GM12865 (cell line): Measurements from ENCODE around the gene FAM174B.

Experiments used
- DNase-seq: peaks from one replicate; pipeline ENCODE4 v3.0.0; 2010; ENCODE audit warnings: low read depth
- H3K4me3 ChIP-seq: 2 replicates; pipeline ENCODE4 v1.5.1; 2011; ENCODE audit warnings: mild to moderate bottlenecking, low read depth, low read length, control low read depth
- TF ChIP-seq, protein P1 (sequence below): IDR thresholded peaks from 2 replicates; pipeline ENCODE4 v1.5.1; 2011; ENCODE audit warnings: low read length, control low read depth, low read depth, inconsistent platforms; ENCODE audit not compliant: insufficient read depth; ENCODE audit errors: missing control alignments

Gene FAM174B

DNA sequence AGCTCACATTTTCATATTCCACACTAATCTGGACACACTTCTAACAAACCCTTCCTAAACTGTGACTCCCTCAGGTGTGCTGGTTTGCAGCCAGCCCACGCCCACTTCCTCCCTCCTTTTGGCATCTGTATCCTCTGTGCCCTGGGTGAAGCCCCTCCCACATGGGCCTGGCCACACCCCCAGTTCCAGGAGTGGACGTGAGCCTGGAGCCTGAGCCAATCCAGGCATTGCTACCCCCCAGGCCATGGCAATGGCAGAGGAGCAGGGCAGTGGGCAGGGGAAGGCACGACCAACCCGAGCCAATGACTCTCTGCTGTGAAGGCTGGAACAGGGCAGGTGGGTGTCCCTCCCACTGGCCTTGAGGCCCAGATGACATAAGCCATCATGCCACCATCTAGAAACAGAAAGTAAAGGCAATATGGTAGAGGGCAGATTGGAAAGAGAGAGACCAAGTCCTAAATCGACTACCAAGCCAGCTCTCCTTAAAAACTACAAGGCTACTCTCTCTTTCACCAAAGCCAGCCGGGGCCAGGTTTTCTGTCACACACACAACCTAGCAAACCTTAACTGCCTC is 18.6 kb downstream of the FAM174B start:
- peak; percentile 72 for DNase-seq
- TF ChIP-seq, protein P1, sequence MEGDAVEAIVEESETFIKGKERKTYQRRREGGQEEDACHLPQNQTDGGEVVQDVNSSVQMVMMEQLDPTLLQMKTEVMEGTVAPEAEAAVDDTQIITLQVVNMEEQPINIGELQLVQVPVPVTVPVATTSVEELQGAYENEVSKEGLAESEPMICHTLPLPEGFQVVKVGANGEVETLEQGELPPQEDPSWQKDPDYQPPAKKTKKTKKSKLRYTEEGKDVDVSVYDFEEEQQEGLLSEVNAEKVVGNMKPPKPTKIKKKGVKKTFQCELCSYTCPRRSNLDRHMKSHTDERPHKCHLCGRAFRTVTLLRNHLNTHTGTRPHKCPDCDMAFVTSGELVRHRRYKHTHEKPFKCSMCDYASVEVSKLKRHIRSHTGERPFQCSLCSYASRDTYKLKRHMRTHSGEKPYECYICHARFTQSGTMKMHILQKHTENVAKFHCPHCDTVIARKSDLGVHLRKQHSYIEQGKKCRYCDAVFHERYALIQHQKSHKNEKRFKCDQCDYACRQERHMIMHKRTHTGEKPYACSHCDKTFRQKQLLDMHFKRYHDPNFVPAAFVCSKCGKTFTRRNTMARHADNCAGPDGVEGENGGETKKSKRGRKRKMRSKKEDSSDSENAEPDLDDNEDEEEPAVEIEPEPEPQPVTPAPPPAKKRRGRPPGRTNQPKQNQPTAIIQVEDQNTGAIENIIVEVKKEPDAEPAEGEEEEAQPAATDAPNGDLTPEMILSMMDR, result no peak
- H3K4me3 ChIP-seq, result peak overlapping the region; percentile 1; the same call in 1 of the 2 replicates

DNA sequence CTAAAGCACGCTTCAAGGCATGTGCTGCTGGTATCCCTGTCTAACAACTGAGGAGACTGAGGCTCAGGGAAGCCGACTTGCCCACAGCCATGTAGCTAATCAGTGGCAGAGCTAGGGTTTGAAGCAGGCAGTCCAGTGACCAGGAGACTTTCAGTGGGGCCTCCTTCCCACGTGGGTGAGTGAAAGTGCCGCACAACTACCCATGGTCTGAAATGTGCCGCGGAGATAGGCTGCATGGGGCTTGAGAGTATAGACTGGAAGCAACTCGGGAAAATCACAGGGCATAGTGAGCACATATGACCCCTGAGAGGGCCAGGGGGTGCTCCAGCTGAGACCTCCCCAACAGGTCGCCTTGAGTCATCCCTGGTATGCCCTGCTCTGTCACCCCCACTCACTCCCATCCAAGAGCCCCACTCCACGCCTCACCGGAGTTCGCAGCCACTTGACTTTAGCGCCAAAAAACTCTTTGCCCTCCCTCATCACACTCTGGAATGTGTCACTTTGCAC is 19.1 kb downstream of the FAM174B start:
- DNase-seq, result no peak
- no peak overlapping the region for H3K4me3 ChIP-seq
- TF ChIP-seq, protein P1, result no peak

DNA sequence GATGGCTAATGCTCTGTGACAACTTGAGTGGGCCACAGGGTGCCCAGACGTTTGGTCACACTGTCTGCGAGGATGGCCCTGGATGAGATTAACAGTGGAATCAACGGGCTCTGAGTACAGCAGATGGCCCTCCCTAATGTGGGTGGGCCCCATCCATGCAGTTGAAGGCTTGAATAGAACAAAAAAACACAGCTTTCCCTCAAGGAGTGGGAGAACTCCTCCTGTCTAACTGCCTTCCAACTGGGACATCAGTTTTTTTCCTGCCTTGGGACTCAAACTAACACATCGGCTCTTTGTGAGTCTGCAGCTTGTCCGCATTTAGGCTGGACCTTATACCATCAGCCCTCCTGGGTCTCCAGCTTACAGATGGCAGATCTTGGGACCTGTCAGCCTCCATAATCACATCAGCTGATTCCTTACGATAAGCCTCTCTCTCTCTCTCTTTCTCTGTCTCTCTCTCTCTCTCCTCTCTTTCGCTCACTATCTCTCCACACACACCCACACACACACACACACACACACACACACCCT is 20.8 kb downstream of the FAM174B start:
- no peak for DNase-seq
- TF ChIP-seq, protein P1, result no peak
- no peak overlapping the region for H3K4me3 ChIP-seq

DNA sequence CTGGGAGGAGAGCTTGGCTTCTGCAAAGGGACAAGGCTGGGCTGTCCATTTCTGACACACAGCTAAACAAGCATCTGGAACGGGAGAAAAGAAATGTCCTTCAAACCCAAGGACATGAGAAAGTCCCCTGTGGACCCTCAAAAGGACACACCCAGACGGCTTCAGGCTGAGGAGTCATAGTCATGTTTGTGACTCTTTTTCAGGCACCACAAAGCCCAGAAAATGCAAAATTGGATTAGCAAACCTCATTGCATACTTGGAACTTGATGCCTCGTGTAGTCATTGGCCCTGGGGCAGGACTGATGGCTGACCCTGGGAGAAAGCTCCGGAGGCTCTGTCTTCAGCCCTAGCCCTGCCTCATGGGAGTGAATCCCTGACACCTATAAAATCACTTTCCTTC is 21.5 kb downstream of the FAM174B start:
- H3K4me3 ChIP-seq, result no peak overlapping the region
- TF ChIP-seq, protein P1, result no peak
- no peak for DNase-seq

DNA sequence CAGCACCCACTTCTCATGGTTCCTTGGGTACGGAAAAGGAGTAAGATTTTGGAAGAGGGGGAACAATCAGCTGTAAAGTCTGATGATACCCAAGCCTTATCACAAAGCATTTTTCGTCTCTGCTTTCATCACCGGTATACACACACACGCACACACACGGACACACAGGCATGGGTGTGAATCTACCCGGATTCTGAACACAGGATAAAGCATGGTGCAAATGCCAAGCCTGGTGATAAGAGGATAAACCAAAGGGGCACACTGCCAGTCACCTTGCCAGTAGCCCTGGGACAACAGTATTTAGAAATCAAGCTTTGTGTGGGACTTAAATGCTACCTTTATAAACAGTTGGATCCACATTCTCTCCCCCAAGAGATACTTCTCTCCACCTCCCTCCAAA is 22.2 kb downstream of the FAM174B start:
- H3K4me3 ChIP-seq, result no peak overlapping the region
- DNase-seq, result no peak
- TF ChIP-seq, protein P1, result no peak

DNA sequence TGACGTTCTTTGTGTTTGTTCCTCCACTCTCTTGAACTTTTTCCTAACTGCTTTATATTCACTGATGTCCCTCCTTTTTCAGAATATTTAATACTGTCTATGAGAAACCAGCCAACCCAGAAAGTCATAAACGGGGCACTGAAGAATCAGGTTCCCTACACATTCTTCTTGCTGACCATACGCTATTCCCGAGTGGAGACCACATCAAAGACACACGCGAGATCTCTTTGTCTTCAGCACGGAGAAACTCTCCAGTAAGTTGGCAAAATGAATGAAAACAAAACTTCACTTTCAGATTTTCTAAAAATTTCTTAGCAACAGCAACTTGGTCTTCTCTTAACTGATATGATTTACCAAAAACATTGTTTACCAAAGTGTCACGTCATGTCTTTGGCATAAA is 22.6 kb downstream of the FAM174B start:
- H3K4me3 ChIP-seq, result no peak overlapping the region
- TF ChIP-seq, protein P1, result no peak

DNA sequence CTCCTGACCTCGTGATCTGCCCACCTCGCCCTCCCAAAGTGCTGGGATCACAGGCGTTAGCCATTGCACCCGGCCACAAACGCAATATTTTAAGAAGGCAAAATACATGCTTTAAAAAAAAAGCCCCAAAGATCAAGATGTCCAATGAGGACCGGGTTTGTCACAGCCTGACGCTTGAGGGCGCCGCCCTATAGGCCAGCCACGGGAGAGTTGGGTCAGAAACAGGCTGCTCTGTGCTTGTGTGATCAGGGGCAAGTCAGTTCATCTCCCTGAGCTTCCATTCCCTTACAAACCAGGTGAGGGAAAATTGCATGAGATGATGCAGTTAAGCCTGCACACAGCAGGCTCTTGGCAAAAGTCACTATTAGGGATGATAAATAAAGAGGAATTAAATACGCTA is 23.9 kb downstream of the FAM174B start:
- TF ChIP-seq, protein P1, result no peak
- no peak overlapping the region for H3K4me3 ChIP-seq
- DNase-seq, result no peak

More for the DNA sequence above, 22.6 kb downstream of the FAM174B start:
- no peak for DNase-seq
